DMS153 (cell line): ENCODE data around the gene OR1E2.
"Not testable (repeated sequence)": the region's sequence is repeated elsewhere in the genome, so short reads cannot be mapped to it uniquely, and the experiment has no call there.

Experiments
- DNase-seq: peaks from one replicate; lab custom pipeline; 2025; lab: John Stamatoyannopoulos, UW

Gene OR1E2

GRCh38 chr17:3433741-3434140, at the start of gene OR1E2:
Gene OR1E2 (minus strand): TSS chr17:3433841. CDS start chr17:3433841, 0 bp downstream.
- no peak for DNase-seq

- no peak for DNase-seq
These were observed 49.2 kb upstream of the OR1E2 start for GRCh38 chr17:3482852-3483251.

- DNase-seq, result no peak
These were observed 46.3 kb upstream of the OR1E2 start for GRCh38 chr17:3479988-3480387.

- DNase-seq, result no peak
These were observed 42.4 kb upstream of the OR1E2 start, which contains the start of gene ASPA for GRCh38 chr17:3475812-3476610. Gene ASPA (plus strand): TSS chr17:3475997. CDS start chr17:3476160, 163 bp downstream.

- DNase-seq, result no peak
These were observed 41.6 kb upstream of the OR1E2 start for GRCh38 chr17:3475251-3475685.

- no peak for DNase-seq
These were observed 40.6 kb upstream of the OR1E2 start for GRCh38 chr17:3474212-3474611.

- DNase-seq, result no peak
These were observed 38.5 kb upstream of the OR1E2 start for GRCh38 chr17:3472137-3472536.

- no peak for DNase-seq
These were observed 38.0 kb upstream of the OR1E2 start, which contains the start of gene SPATA22 for GRCh38 chr17:3471599-3471998. Gene SPATA22 (minus strand): TSS chr17:3471819. CDS start chr17:3469325, 2,494 bp downstream.

GRCh38 chr17:3469529-3469928, 35.9 kb upstream of the OR1E2 start:
- no peak for DNase-seq

- not testable (repeated sequence) for DNase-seq
These were observed 32.7 kb upstream of the OR1E2 start for GRCh38 chr17:3466355-3466754.

- no peak for DNase-seq
These were observed 14.5 kb upstream of the OR1E2 start for GRCh38 chr17:3448059-3448665.

- no peak for DNase-seq
These were observed 14.0 kb upstream of the OR1E2 start for GRCh38 chr17:3447625-3448024.

GRCh38 chr17:3440451-3440850, 6.8 kb upstream of the OR1E2 start:
- no peak for DNase-seq

- no peak for DNase-seq
These were observed 4.7 kb upstream of the OR1E2 start for GRCh38 chr17:3438368-3438767.

- DNase-seq, result not testable (repeated sequence)
These were observed 426 bp downstream of the OR1E2 start for GRCh38 chr17:3433215-3433614.

- DNase-seq, result no peak
These were observed 15.4 kb downstream of the OR1E2 start for GRCh38 chr17:3418222-3418621.

GRCh38 chr17:3415610-3416009, 18.0 kb downstream of the OR1E2 start:
- DNase-seq, result no peak

GRCh38 chr17:3412216-3412615, 21.4 kb downstream of the OR1E2 start:
- DNase-seq, result not testable (repeated sequence)

- DNase-seq, result no peak
These were observed 22.6 kb downstream of the OR1E2 start, which contains the start of gene OR3A3 for GRCh38 chr17:3411070-3411469. Gene OR3A3 (plus strand): TSS chr17:3411370.

- not testable (repeated sequence) for DNase-seq
These were observed 29.8 kb downstream of the OR1E2 start for GRCh38 chr17:3403856-3404255.

- DNase-seq, result no peak
These were observed 31.9 kb downstream of the OR1E2 start for GRCh38 chr17:3401786-3402185.

GRCh38 chr17:3400055-3400454, 33.6 kb downstream of the OR1E2 start:
- DNase-seq, result no peak

- DNase-seq, result no peak
These were observed 35.3 kb downstream of the OR1E2 start, which contains the start of gene OR1E1 for GRCh38 chr17:3398310-3398709. Gene OR1E1 (minus strand): TSS chr17:3398410. CDS start chr17:3398410, 0 bp downstream.
